PC-3 (cell line): ENCODE measurements around the gene SH3RF2. TPM values are rescaled to one million over a fixed set of nuclear protein-coding genes. Genes with fewer than 3 reads are reported as not detected.

Source experiments
- ATAC-seq: fragments of 200-7000 bp; cut with Tn5 transposase; 2 replicates; pipeline ENCODE4 v1.9.1; 2020; ENCODE audit warnings: mild to moderate bottlenecking, moderate library complexity
- BruUV-seq: library from RNA; stranded (reverse); fragments of 400-500 nt; replicated peaks from 2 replicates; lab custom pipeline; 2021; lab: Mats Ljungman, UMichigan
- CTCF ChIA-PET: fragments of 300-600 bp; sonication (Branson Sonifier 250); formaldehyde crosslinking; loops from one replicate; lab custom pipeline; 2022; ENCODE audit warnings: antibody characterized with exemption; lab: Charles Lee
- POLR2A ChIA-PET: fragments of 300-600 bp; sonication (Branson Sonifier 250); formaldehyde crosslinking; loops from one replicate; lab custom pipeline; 2022; ENCODE audit warnings: antibody characterized with exemption; ENCODE audit not compliant: unreplicated experiment; lab: Charles Lee
- DNase-seq: peaks from one replicate; pipeline ENCODE4 v3.0.0-alpha.2; 2015
- H2AFZ ChIP-seq: fragments of 300-600 bp; sonication (generic); 2 replicates; pipeline ENCODE4 v1.6.0; 2016; ENCODE audit warnings: antibody characterized with exemption, low read length
- H3F3A ChIP-seq: fragments of 300-600 bp; sonication (generic); one replicate; pipeline ENCODE4 v1.6.0; 2017; ENCODE audit warnings: antibody characterized with exemption, low read length, control low read depth, mild to moderate bottlenecking; ENCODE audit not compliant: unreplicated experiment
- H3K27ac ChIP-seq: fragments of 300-600 bp; sonication (generic); 2 replicates; pipeline ENCODE4 v1.5.1; 2016; ENCODE audit warnings: mild to moderate bottlenecking, low read length
- H3K27me3 ChIP-seq: fragments of 300-600 bp; sonication (generic); 2 replicates; pipeline ENCODE4 v1.6.1; 2016; ENCODE audit warnings: low read length, mixed read lengths
- H3K36me3 ChIP-seq: fragments of 300-600 bp; sonication (generic); 2 replicates; pipeline ENCODE4 v1.6.1; 2016; ENCODE audit warnings: low read depth, mixed run types, low read length, mixed read lengths
- H3K4me1 ChIP-seq: fragments of 300-600 bp; sonication (generic); 2 replicates; pipeline ENCODE4 v1.5.1; 2016; ENCODE audit warnings: low read length; ENCODE audit not compliant: insufficient read depth
- H3K4me2 ChIP-seq: fragments of 300-600 bp; sonication (generic); 2 replicates; pipeline ENCODE4 v1.6.0; 2016; ENCODE audit warnings: low read length
- H3K4me3 ChIP-seq: fragments of 300-600 bp; sonication (generic); 2 replicates; pipeline ENCODE4 v1.5.1; 2016; ENCODE audit warnings: mild to moderate bottlenecking, low read length, mixed read lengths
- H3K79me2 ChIP-seq: fragments of 300-600 bp; sonication (generic); 2 replicates; pipeline ENCODE4 v1.6.1; 2017; ENCODE audit warnings: low read length, mixed read lengths
- H3K9ac ChIP-seq: fragments of 300-600 bp; sonication (generic); 2 replicates; pipeline ENCODE4 v1.6.0; 2016; ENCODE audit warnings: mild to moderate bottlenecking, low read length
- H3K9me2 ChIP-seq: fragments of 300-600 bp; sonication (generic); replicated peaks from 2 replicates; pipeline ENCODE4 v1.6.1; 2016; ENCODE audit warnings: mixed run types, low read length, mixed read lengths
- H3K9me3 ChIP-seq: fragments of 300-600 bp; sonication (generic); 2 replicates; pipeline ENCODE4 v1.6.1; 2016; ENCODE audit warnings: low read length, mixed read lengths
- H4K20me1 ChIP-seq: fragments of 300-600 bp; sonication (generic); 2 replicates; pipeline ENCODE4 v1.6.1; 2016; ENCODE audit warnings: low read length, mixed read lengths
- CTCF ChIP-seq: fragments of 300-600 bp; sonication (generic); conservative IDR thresholded peaks from 2 replicates; pipeline ENCODE4 v1.5.1; 2017; ENCODE audit warnings: antibody characterized with exemption, low read depth, mild to moderate bottlenecking, low read length
- EZH2 ChIP-seq: fragments of 300-600 bp; sonication (generic); IDR thresholded peaks from one replicate; pipeline ENCODE4 v1.6.1; 2017; ENCODE audit warnings: antibody characterized with exemption, mild to moderate bottlenecking, low read length; ENCODE audit not compliant: unreplicated experiment
- EZH2phosphoT487 ChIP-seq: fragments of 300-600 bp; sonication (generic); IDR thresholded peaks from 2 replicates; pipeline ENCODE4 v1.6.1; 2018; ENCODE audit warnings: mild to moderate bottlenecking, antibody characterized with exemption, low read length, borderline replicate concordance
- intact Hi-C: fragments of 100-400 bp; cut with micrococcal nuclease; formaldehyde crosslinking; loops from 2 replicates; pipeline ENCODE4 v1.9.0; 2023
- total RNA-seq: library from RNA; depleted of rRNA; stranded (reverse); fragments of >200 nt; gene quantifications from 2 replicates; pipeline ENCODE4 v1.2.3, GENCODE V29; 2014

SH3RF2 gene
- total RNA-seq, 1 experiment from 2014 or later, result 5.9 TPM

GRCh38 chr5:145942201-145942600, 5.8 kb downstream of the SH3RF2 start:
- intact Hi-C loops, result no loop called here
- DNase-seq (no peak), ATAC-seq (no peak)
- no peak overlapping the region for H3K4me2 ChIP-seq
- no peaks in the 10 kb centered on the region for H3K27me3 ChIP-seq
- H3K9me3 ChIP-seq, result no peaks in the 10 kb centered on the region
- ChIA-PET POLR2A (no interaction called here), CTCF (no interaction called here)
- H3F3A ChIP-seq, result no peaks in the 10 kb centered on the region
- no TSS peak for BruUV-seq
- 0 out of 2 replicates have a peak overlapping the region, but pooled peaks have one; percentile 2 for H3K27ac ChIP-seq
- no peak overlapping the region for H2AFZ ChIP-seq
- H3K36me3 ChIP-seq, result no peaks in the 10 kb centered on the region
- no peak overlapping the region for H3K4me3 ChIP-seq
- H3K79me2 ChIP-seq, result peaks cover 24% of the 10 kb centered on the region
- no peak overlapping the region for H3K9ac ChIP-seq
- no peak for TF ChIP-seq EZH2
- TF ChIP-seq CTCF, result no peak
- no peak for TF ChIP-seq EZH2phosphoT487
- peaks cover 58% of the 10 kb centered on the region for H3K4me1 ChIP-seq
- H4K20me1 ChIP-seq, result no peaks in the 10 kb centered on the region
- no peaks in the 10 kb centered on the region for H3K9me2 ChIP-seq

- Histone ChIP-seq H2AFZ (no peak overlapping the region), H3K36me3 (no peaks in the 10 kb centered on the region), H3K9me2 (no peaks in the 10 kb centered on the region), H3K9ac (no peak overlapping the region), H3F3A (no peaks in the 10 kb centered on the region), H3K4me1 (peaks cover 58% of the 10 kb centered on the region), H3K27me3 (no peaks in the 10 kb centered on the region), H3K27ac (no peak overlapping the region), H3K4me2 (no peak overlapping the region), H3K4me3 (no peak overlapping the region), H4K20me1 (no peaks in the 10 kb centered on the region), H3K9me3 (no peaks in the 10 kb centered on the region), H3K79me2 (peaks cover 21% of the 10 kb centered on the region)
- DNase-seq, result no peak
- no peak for ATAC-seq
- BruUV-seq, result no TSS peak
- intact Hi-C loops, result no loop called here
- POLR2A ChIA-PET, result no interaction called here
- CTCF ChIA-PET, result no interaction called here
- no peak for TF ChIP-seq CTCF
- no peak for TF ChIP-seq EZH2
- TF ChIP-seq EZH2phosphoT487, result no peak
These were observed 6.4 kb downstream of the SH3RF2 start for GRCh38 chr5:145942749-145943148.

- H3K27ac ChIP-seq, result no peak overlapping the region
- H4K20me1 ChIP-seq, result no peaks in the 10 kb centered on the region
- no peaks in the 10 kb centered on the region for H3K36me3 ChIP-seq
- CTCF ChIA-PET, result no interaction called here
- no peaks in the 10 kb centered on the region for H3K9me2 ChIP-seq
- H3K9ac ChIP-seq, result no peak overlapping the region
- no peak overlapping the region for H2AFZ ChIP-seq
- TF ChIP-seq EZH2, result no peak
- TF ChIP-seq CTCF, result no peak
- TF ChIP-seq EZH2phosphoT487, result no peak
- H3K4me3 ChIP-seq, result no peak overlapping the region
- DNase-seq (peak; percentile 69), ATAC-seq (no peak)
- POLR2A ChIA-PET, result no interaction called here
- intact Hi-C loops, result no loop called here
- peaks cover 12% of the 10 kb centered on the region for H3K79me2 ChIP-seq
- H3K4me2 ChIP-seq, result no peak overlapping the region
- H3K27me3 ChIP-seq, result no peaks in the 10 kb centered on the region
- no peaks in the 10 kb centered on the region for H3F3A ChIP-seq
- BruUV-seq, result no TSS peak
- peaks cover 51% of the 10 kb centered on the region for H3K4me1 ChIP-seq
- no peaks in the 10 kb centered on the region for H3K9me3 ChIP-seq
These were observed 7.3 kb downstream of the SH3RF2 start for GRCh38 chr5:145943674-145944121.
